ENCODE measurements around the gene NDUFAF2.
"Not testable (repeated sequence)": the region's sequence is repeated elsewhere in the genome, so short reads cannot be mapped to it uniquely, and the experiment has no call there.

The NDUFAF2 gene

DNA sequence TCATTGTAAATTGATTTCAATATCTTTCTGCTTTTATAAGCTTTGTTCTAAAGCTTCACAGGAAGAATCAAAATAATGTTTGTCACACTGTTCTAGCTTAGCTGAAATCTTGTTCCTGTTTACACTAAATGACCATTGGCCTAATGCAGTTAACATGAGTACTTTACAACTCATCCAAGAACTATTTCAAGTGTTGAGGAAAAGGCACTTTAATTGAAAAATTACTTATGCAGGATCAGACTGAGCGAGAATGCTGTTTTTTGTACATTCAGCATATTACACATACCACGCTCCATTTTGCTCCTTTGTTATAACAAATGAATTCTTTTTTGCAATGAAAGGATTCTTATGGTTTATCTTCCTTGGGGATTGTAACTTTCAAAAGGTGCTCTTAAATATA is 239.7 kb downstream of the NDUFAF2 start:
- H3K79me1 ChIP-seq (ENCODE audit: low read depth, low read length): no peaks in the 10 kb centered on the region
- no peak overlapping the region for H2BK5ac ChIP-seq (ENCODE audit: low read length)
- H3K4me2 ChIP-seq (ENCODE audit: insufficient read depth, low read length, poor library complexity, severe bottlenecking): no peak overlapping the region
- no peak overlapping the region for H3K4me3 ChIP-seq (ENCODE audit: low read length in 2 of 2)
- H3K18ac ChIP-seq (ENCODE audit: low read length): no peak overlapping the region
- no CpG with 5 or more reads among the region's 2 CpGs for WGBS, 2 donors (ENCODE audit: extremely low coverage in 2 of 2, insufficient read length in 2 of 2, insufficient replicate concordance in 1 of 2)
- no peak overlapping the region for H3K23ac ChIP-seq (ENCODE audit: low read depth, low read length, poor library complexity)
- H2BK15ac ChIP-seq (ENCODE audit: low read length): no peak overlapping the region
- no peaks in the 10 kb centered on the region for H3K27me3 ChIP-seq (ENCODE audit: control insufficient read depth in 3 of 3, insufficient read depth in 3 of 3, low read depth in 1 of 3, low read length in 3 of 3)
- no peak overlapping the region for H2BK12ac ChIP-seq (ENCODE audit: low read length)
- no peaks in the 10 kb centered on the region for H3K9me3 ChIP-seq (replicated peaks in 1 of 2; ENCODE audit: control insufficient read depth in 2 of 2, insufficient read depth in 1 of 2, low read depth in 1 of 2, low read length in 2 of 2)
- H2BK120ac ChIP-seq (ENCODE audit: low read depth, low read length): no peak overlapping the region
- no peak overlapping the region for H2AK5ac ChIP-seq (ENCODE audit: low read depth, low read length)
- DNase-seq (ENCODE audit: low spot score): no peak
- no peaks in the 10 kb centered on the region for H3K4me1 ChIP-seq (ENCODE audit: control insufficient read depth in 2 of 2, insufficient read depth in 1 of 2, low read depth in 1 of 2, low read length in 2 of 2)
- H3K4ac ChIP-seq (ENCODE audit: low read length): no peak overlapping the region
- H4K8ac ChIP-seq (ENCODE audit: low read depth, low read length): no peak overlapping the region
- no peak overlapping the region for H3K9ac ChIP-seq (ENCODE audit: low read depth, low read length, poor library complexity)
- H3K27ac ChIP-seq (replicated peaks; ENCODE audit: low read length): no peak overlapping the region
- no peaks in the 10 kb centered on the region for H3K36me3 ChIP-seq (replicated peaks in 1 of 2; ENCODE audit: control insufficient read depth in 2 of 2, insufficient read depth in 2 of 2, low read length in 2 of 2)
- H2AFZ ChIP-seq (ENCODE audit: low read length): no peak overlapping the region
- H3K14ac ChIP-seq (ENCODE audit: low read length): no peak overlapping the region
- no peak overlapping the region for H4K91ac ChIP-seq (ENCODE audit: low read depth, low read length, poor library complexity)

DNA sequence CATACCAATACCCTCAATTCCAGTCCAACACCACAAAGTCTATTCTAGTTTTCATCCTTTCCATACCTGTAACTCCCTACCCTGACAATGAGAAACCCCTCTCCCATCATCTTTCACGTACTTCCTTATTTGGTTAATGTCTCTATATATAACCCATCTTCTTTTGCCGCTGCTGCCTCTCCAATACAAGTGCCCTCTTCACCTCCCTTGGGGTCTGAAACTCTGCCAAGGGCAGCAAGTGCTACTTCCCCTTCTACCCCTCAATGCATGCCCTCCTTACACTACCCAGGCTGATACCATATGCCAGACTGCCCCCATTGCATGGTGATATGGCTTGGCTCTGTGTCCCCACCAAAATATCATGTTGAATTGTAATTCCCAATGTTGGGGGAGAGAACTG is 241.6 kb downstream of the NDUFAF2 start:
- H3K27me3 ChIP-seq (ENCODE audit: control insufficient read depth in 3 of 3, insufficient read depth in 3 of 3, low read depth in 1 of 3, low read length in 3 of 3): no peaks in the 10 kb centered on the region
- WGBS, 2 donors (ENCODE audit: extremely low coverage in 2 of 2, insufficient read length in 2 of 2, insufficient replicate concordance in 1 of 2): no CpG with 5 or more reads among the region's 2 CpGs
- H3K36me3 ChIP-seq (replicated peaks in 1 of 2; ENCODE audit: control insufficient read depth in 2 of 2, insufficient read depth in 2 of 2, low read length in 2 of 2): no peaks in the 10 kb centered on the region
- H3K27ac ChIP-seq (replicated peaks; ENCODE audit: low read length): no peak overlapping the region
- no peaks in the 10 kb centered on the region for H3K4me1 ChIP-seq (ENCODE audit: control insufficient read depth in 2 of 2, insufficient read depth in 1 of 2, low read depth in 1 of 2, low read length in 2 of 2)
- no peak overlapping the region for H3K4me3 ChIP-seq (ENCODE audit: low read length in 2 of 2)
- H3K14ac ChIP-seq (ENCODE audit: low read length): no peak overlapping the region
- no peak overlapping the region for H3K23ac ChIP-seq (ENCODE audit: low read depth, low read length, poor library complexity)
- no peak overlapping the region for H2AK5ac ChIP-seq (ENCODE audit: low read depth, low read length)
- no peak overlapping the region for H2AFZ ChIP-seq (ENCODE audit: low read length)
- H2BK120ac ChIP-seq (ENCODE audit: low read depth, low read length): no peak overlapping the region
- H2BK12ac ChIP-seq (ENCODE audit: low read length): no peak overlapping the region
- H2BK5ac ChIP-seq (ENCODE audit: low read length): no peak overlapping the region
- DNase-seq (ENCODE audit: low spot score): no peak
- no peak overlapping the region for H4K91ac ChIP-seq (ENCODE audit: low read depth, low read length, poor library complexity)
- H3K79me1 ChIP-seq (ENCODE audit: low read depth, low read length): no peaks in the 10 kb centered on the region
- no peak overlapping the region for H3K4ac ChIP-seq (ENCODE audit: low read length)
- no peak overlapping the region for H3K18ac ChIP-seq (ENCODE audit: low read length)
- no peak overlapping the region for H3K9ac ChIP-seq (ENCODE audit: low read depth, low read length, poor library complexity)
- no peak overlapping the region for H3K4me2 ChIP-seq (ENCODE audit: insufficient read depth, low read length, poor library complexity, severe bottlenecking)
- H3K9me3 ChIP-seq (replicated peaks in 1 of 2; ENCODE audit: control insufficient read depth in 2 of 2, insufficient read depth in 1 of 2, low read depth in 1 of 2, low read length in 2 of 2): no peaks in the 10 kb centered on the region
- H2BK15ac ChIP-seq (ENCODE audit: low read length): no peak overlapping the region
- H4K8ac ChIP-seq (ENCODE audit: low read depth, low read length): no peak overlapping the region

DNA sequence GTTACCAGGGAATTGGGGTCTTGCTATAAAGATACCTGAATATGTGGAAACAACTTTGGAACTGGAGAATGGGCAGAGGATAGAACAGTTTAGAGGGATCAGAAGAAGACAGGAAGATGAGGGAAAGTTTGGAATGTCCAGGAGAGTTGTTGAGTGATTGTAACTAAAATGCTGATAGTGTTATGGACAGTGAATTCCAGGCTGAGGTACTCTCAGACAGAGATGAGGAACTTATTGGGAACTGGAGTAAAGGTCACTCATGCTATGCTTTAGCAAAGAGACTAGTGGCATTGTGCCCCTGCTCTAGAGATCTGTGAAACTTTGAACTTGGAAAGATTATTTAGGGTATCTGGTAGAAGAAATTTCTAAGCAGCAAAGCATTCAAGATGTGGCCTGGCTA is 242.3 kb downstream of the NDUFAF2 start:
- not testable (repeated sequence) for H3K79me1 ChIP-seq (ENCODE audit: low read depth, low read length); H3K4me2 ChIP-seq (ENCODE audit: insufficient read depth, low read length, poor library complexity, severe bottlenecking); H4K8ac ChIP-seq (ENCODE audit: low read depth, low read length); H2BK5ac ChIP-seq (ENCODE audit: low read length); H3K9ac ChIP-seq (ENCODE audit: low read depth, low read length, poor library complexity); H2BK120ac ChIP-seq (ENCODE audit: low read depth, low read length); H4K91ac ChIP-seq (ENCODE audit: low read depth, low read length, poor library complexity); H2AFZ ChIP-seq (ENCODE audit: low read length); H3K14ac ChIP-seq (ENCODE audit: low read length); H3K4me1 ChIP-seq (ENCODE audit: control insufficient read depth in 2 of 2, insufficient read depth in 1 of 2, low read depth in 1 of 2, low read length in 2 of 2); H3K4ac ChIP-seq (ENCODE audit: low read length); H3K23ac ChIP-seq (ENCODE audit: low read depth, low read length, poor library complexity); H3K27me3 ChIP-seq (ENCODE audit: control insufficient read depth in 3 of 3, insufficient read depth in 3 of 3, low read depth in 1 of 3, low read length in 3 of 3); H2BK15ac ChIP-seq (ENCODE audit: low read length); DNase-seq (ENCODE audit: low spot score); H2AK5ac ChIP-seq (ENCODE audit: low read depth, low read length); H3K9me3 ChIP-seq (replicated peaks in 1 of 2; ENCODE audit: control insufficient read depth in 2 of 2, insufficient read depth in 1 of 2, low read depth in 1 of 2, low read length in 2 of 2); H3K4me3 ChIP-seq (ENCODE audit: low read length in 2 of 2); H2BK12ac ChIP-seq (ENCODE audit: low read length); H3K27ac ChIP-seq (replicated peaks; ENCODE audit: low read length); H3K36me3 ChIP-seq (replicated peaks in 1 of 2; ENCODE audit: control insufficient read depth in 2 of 2, insufficient read depth in 2 of 2, low read length in 2 of 2); H3K18ac ChIP-seq (ENCODE audit: low read length)

DNA sequence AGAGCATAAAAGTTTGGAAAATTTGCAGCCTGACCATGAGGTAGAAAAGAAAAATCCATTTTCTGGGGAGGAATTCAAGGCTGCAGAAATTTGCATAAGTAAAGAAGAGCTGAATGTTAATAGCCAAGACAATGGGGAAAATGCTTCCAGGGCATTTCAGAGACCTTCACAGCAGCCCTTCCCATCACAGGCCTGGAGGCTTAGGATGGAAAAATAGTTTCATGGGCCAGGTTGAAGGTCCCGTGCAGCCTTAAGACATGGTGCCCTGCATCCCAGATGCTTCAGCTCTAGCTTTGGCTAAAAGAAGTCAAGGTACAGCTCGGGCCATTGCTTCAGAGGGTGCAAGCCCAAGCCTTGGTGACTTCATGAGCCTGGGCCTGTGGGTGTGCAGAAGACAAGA is 242.8 kb downstream of the NDUFAF2 start:
- H3K36me3 ChIP-seq (replicated peaks in 1 of 2; ENCODE audit: control insufficient read depth in 2 of 2, insufficient read depth in 2 of 2, low read length in 2 of 2); H3K23ac ChIP-seq (ENCODE audit: low read depth, low read length, poor library complexity); H3K4me1 ChIP-seq (ENCODE audit: control insufficient read depth in 2 of 2, insufficient read depth in 1 of 2, low read depth in 1 of 2, low read length in 2 of 2); H3K79me1 ChIP-seq (ENCODE audit: low read depth, low read length); H2BK15ac ChIP-seq (ENCODE audit: low read length); H3K18ac ChIP-seq (ENCODE audit: low read length); H3K4ac ChIP-seq (ENCODE audit: low read length); H3K27me3 ChIP-seq (ENCODE audit: control insufficient read depth in 3 of 3, insufficient read depth in 3 of 3, low read depth in 1 of 3, low read length in 3 of 3); H3K14ac ChIP-seq (ENCODE audit: low read length); H4K8ac ChIP-seq (ENCODE audit: low read depth, low read length); H4K91ac ChIP-seq (ENCODE audit: low read depth, low read length, poor library complexity); H3K4me3 ChIP-seq (ENCODE audit: low read length in 2 of 2); H2AK5ac ChIP-seq (ENCODE audit: low read depth, low read length); DNase-seq (ENCODE audit: low spot score); H3K4me2 ChIP-seq (ENCODE audit: insufficient read depth, low read length, poor library complexity, severe bottlenecking); H2BK5ac ChIP-seq (ENCODE audit: low read length); H2BK120ac ChIP-seq (ENCODE audit: low read depth, low read length); H2BK12ac ChIP-seq (ENCODE audit: low read length); H3K9ac ChIP-seq (ENCODE audit: low read depth, low read length, poor library complexity); H2AFZ ChIP-seq (ENCODE audit: low read length); H3K27ac ChIP-seq (replicated peaks; ENCODE audit: low read length); H3K9me3 ChIP-seq (replicated peaks in 1 of 2; ENCODE audit: control insufficient read depth in 2 of 2, insufficient read depth in 1 of 2, low read depth in 1 of 2, low read length in 2 of 2): not testable (repeated sequence)
- no CpG with 5 or more reads among the region's 2 CpGs for WGBS, 2 donors (ENCODE audit: extremely low coverage in 2 of 2, insufficient read length in 2 of 2, insufficient replicate concordance in 1 of 2)
